ENCODE data around the gene ANKRD44.

- TF ChIP-seq CTCF (conservative IDR thresholded peaks at IDR 0.05; ENCODE audit: low read length), result no peak
- TF ChIP-seq EZH2phosphoT487 (IDR thresholded peaks at IDR 0.05; ENCODE audit: borderline replicate concordance), result no peak
These were observed 1.6 kb upstream of the ANKRD44 start for GRCh38 chr2:197312186-197312585.
